Measurements from ENCODE around the gene CELF2.

Gene CELF2

DNA sequence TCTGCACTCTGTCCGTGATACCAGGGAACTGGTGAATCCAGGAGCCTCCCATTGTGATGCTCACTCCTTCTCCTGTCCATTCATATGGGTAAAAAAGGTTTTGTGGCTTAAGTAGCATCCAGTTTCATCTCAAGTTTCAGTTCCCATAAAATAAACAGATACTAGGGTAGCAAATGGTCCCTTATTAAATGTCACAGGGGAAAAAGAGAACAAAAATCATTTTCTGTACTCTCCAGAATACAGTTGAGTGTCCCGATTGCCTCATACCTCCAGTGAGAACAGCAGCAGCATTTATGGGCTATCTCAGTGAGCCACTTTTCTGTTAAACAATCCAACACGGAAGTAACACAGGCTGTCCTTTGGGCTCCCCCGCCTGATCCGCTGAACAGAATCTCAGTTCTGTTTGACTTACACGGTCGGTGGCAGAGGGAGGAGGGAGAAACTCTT is 179.6 kb downstream of the CELF2 start:
- Histone ChIP-seq H3K9me3 (ENCODE audit: control insufficient read depth, insufficient read depth, low read length) (no peaks in the 10 kb centered on the region), H3K79me2 (ENCODE audit: control insufficient read depth, low read length) (no peaks in the 10 kb centered on the region), H3K27ac (ENCODE audit: low read depth, low read length) (no peak overlapping the region; the same call in 1 of the 2 replicates), H3K36me3 (ENCODE audit: control insufficient read depth, low read length) (no peaks in the 10 kb centered on the region), H3K4me2 (ENCODE audit: low read length) (peak overlapping the region; percentile 53), H3F3A (ENCODE audit: control insufficient read depth, insufficient read depth) (no peaks in the 10 kb centered on the region; the same call in 1 of the 2 replicates), H3K4me1 (ENCODE audit: control insufficient read depth, low read length) (peaks cover 18% of the 10 kb centered on the region), H4K20me1 (ENCODE audit: control insufficient read depth, insufficient read depth, low read depth, low read length) (no peaks in the 10 kb centered on the region), H3K4me3 (ENCODE audit: low read length) (peak overlapping the region; percentile 19), H3K27me3 (ENCODE audit: control insufficient read depth, low read length) (peaks cover 13% of the 10 kb centered on the region), H3K9me2 (replicated peaks; ENCODE audit: control insufficient read depth, low read length) (no peaks in the 10 kb centered on the region)
- TF ChIP-seq EZH2phosphoT487 (IDR thresholded peaks at IDR 0.05; ENCODE audit: borderline replicate concordance, low read length): no peak
- TF ChIP-seq, protein P1, sequence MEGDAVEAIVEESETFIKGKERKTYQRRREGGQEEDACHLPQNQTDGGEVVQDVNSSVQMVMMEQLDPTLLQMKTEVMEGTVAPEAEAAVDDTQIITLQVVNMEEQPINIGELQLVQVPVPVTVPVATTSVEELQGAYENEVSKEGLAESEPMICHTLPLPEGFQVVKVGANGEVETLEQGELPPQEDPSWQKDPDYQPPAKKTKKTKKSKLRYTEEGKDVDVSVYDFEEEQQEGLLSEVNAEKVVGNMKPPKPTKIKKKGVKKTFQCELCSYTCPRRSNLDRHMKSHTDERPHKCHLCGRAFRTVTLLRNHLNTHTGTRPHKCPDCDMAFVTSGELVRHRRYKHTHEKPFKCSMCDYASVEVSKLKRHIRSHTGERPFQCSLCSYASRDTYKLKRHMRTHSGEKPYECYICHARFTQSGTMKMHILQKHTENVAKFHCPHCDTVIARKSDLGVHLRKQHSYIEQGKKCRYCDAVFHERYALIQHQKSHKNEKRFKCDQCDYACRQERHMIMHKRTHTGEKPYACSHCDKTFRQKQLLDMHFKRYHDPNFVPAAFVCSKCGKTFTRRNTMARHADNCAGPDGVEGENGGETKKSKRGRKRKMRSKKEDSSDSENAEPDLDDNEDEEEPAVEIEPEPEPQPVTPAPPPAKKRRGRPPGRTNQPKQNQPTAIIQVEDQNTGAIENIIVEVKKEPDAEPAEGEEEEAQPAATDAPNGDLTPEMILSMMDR (IDR thresholded peaks at IDR 0.05; ENCODE audit: low read depth, low read length, poor library complexity, severe bottlenecking): no peak

DNA sequence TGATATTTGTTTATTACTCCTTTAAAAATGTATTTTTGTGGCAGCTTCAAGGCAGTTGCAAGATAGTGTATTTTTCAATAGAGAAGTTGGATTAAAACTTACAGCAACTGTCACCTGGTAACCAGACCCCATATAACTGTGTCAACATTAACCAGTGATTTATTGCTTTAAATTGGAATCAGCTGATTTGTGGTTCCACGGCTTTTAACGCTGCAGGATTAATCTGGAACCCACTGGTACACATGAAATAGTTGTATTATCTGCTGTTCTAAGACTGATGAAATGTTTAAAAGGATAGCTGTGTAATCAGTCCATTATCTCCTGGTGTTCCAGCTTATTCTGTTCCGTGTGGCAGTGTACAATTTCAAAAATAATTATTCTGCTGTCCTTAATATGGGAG is 180.2 kb downstream of the CELF2 start:
- Histone ChIP-seq H3K4me3 (ENCODE audit: low read length) (peak overlapping the region; percentile 19; the same call in 1 of the 2 replicates), H3K27ac (ENCODE audit: low read depth, low read length) (no peak overlapping the region; the same call in 1 of the 2 replicates), H3K4me1 (ENCODE audit: control insufficient read depth, low read length) (peaks cover 18% of the 10 kb centered on the region), H3K9me2 (replicated peaks; ENCODE audit: control insufficient read depth, low read length) (no peaks in the 10 kb centered on the region), H3K9me3 (ENCODE audit: control insufficient read depth, insufficient read depth, low read length) (no peaks in the 10 kb centered on the region), H3K27me3 (ENCODE audit: control insufficient read depth, low read length) (peaks cover 13% of the 10 kb centered on the region), H3F3A (ENCODE audit: control insufficient read depth, insufficient read depth) (no peaks in the 10 kb centered on the region; the same call in 1 of the 2 replicates), H4K20me1 (ENCODE audit: control insufficient read depth, insufficient read depth, low read depth, low read length) (no peaks in the 10 kb centered on the region), H3K4me2 (ENCODE audit: low read length) (peak overlapping the region; percentile 53), H3K79me2 (ENCODE audit: control insufficient read depth, low read length) (no peaks in the 10 kb centered on the region), H3K36me3 (ENCODE audit: control insufficient read depth, low read length) (no peaks in the 10 kb centered on the region)
- TF ChIP-seq, protein P1 (IDR thresholded peaks at IDR 0.05; ENCODE audit: low read depth, low read length, poor library complexity, severe bottlenecking): no peak
- no peak for TF ChIP-seq EZH2phosphoT487 (IDR thresholded peaks at IDR 0.05; ENCODE audit: borderline replicate concordance, low read length)

DNA sequence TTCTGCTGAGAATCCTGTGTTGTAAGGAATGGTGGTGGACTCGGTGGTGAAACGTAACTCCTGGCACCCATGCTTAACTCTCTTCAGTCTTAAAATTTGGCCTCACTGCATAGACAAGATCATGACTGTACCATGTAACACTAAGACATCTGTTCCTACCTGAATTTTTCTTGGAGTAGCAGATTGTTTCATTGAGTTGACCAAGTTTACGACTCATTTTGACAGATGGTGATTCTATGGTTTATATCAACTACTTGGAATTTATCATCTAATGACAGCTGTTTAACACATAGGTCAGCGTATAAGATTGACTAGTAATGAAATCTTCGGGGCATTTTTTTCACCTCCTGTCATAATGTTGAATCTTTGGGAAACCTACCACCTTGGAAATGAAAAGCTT is 184.2 kb downstream of the CELF2 start:
- no peaks in the 10 kb centered on the region for H3K36me3 ChIP-seq (ENCODE audit: control insufficient read depth, low read length)
- no peak overlapping the region for H3K4me3 ChIP-seq (ENCODE audit: low read length)
- no peaks in the 10 kb centered on the region; the same call in 1 of the 2 replicates for H3F3A ChIP-seq (ENCODE audit: control insufficient read depth, insufficient read depth)
- peaks cover 12% of the 10 kb centered on the region for H3K4me1 ChIP-seq (ENCODE audit: control insufficient read depth, low read length)
- H3K4me2 ChIP-seq (ENCODE audit: low read length): no peak overlapping the region
- H3K27me3 ChIP-seq (ENCODE audit: control insufficient read depth, low read length): peaks cover 5% of the 10 kb centered on the region
- no peaks in the 10 kb centered on the region for H3K9me3 ChIP-seq (ENCODE audit: control insufficient read depth, insufficient read depth, low read length)
- TF ChIP-seq, protein P1 (IDR thresholded peaks at IDR 0.05; ENCODE audit: low read depth, low read length, poor library complexity, severe bottlenecking): no peak
- no peak for TF ChIP-seq EZH2phosphoT487 (IDR thresholded peaks at IDR 0.05; ENCODE audit: borderline replicate concordance, low read length)
- no peaks in the 10 kb centered on the region for H4K20me1 ChIP-seq (ENCODE audit: control insufficient read depth, insufficient read depth, low read depth, low read length)
- no peak overlapping the region for H3K27ac ChIP-seq (ENCODE audit: low read depth, low read length)
- H3K79me2 ChIP-seq (ENCODE audit: control insufficient read depth, low read length): no peaks in the 10 kb centered on the region
- no peaks in the 10 kb centered on the region for H3K9me2 ChIP-seq (replicated peaks; ENCODE audit: control insufficient read depth, low read length)

All from DOHH2 (cell line).